Chondrocyte (in vitro differentiated cells): ENCODE measurements around the gene CDC42BPB. TPM values are rescaled to one million over a fixed set of nuclear protein-coding genes. Genes with fewer than 3 reads are reported as not detected.

Experiments
- DNase-seq: peaks from one replicate; pipeline ENCODE4 v3.0.0; 2021; ENCODE audit warnings: mixed read lengths, low spot score
- H3K27ac Mint-ChIP-seq: one replicate; pipeline ENCODE4 v1.8.0; 2021; ENCODE audit warnings: mild to moderate bottlenecking, moderate library complexity, mixed read lengths; ENCODE audit not compliant: unreplicated experiment
- H3K27me3 Mint-ChIP-seq: 2 replicates; pipeline ENCODE4 v1.8.0; 2021; ENCODE audit warnings: low read depth, mixed read lengths
- H3K36me3 Mint-ChIP-seq: 2 replicates; pipeline ENCODE4 v1.8.0; 2021; ENCODE audit warnings: low read depth, mixed read lengths
- H3K4me1 Mint-ChIP-seq: 2 replicates; pipeline ENCODE4 v1.8.0; 2021; ENCODE audit warnings: low read depth, mild to moderate bottlenecking, mixed read lengths
- H3K4me3 Mint-ChIP-seq: one replicate; pipeline ENCODE4 v1.8.0; 2021; ENCODE audit warnings: mild to moderate bottlenecking, moderate library complexity, mixed read lengths; ENCODE audit not compliant: unreplicated experiment
- H3K9me3 Mint-ChIP-seq: 2 replicates; pipeline ENCODE4 v1.8.0; 2021; ENCODE audit warnings: low read depth, mixed read lengths
- total RNA-seq: library from RNA; stranded (reverse); gene quantifications from 3 replicates; pipeline ENCODE4 v1.2.1, GENCODE V29; 2021
- TF ChIP-seq, protein P1 (sequence below): fragments of 200-600 bp; sonication (generic); IDR thresholded peaks from 2 replicates; pipeline ENCODE4 v1.5.0; 2021; ENCODE audit warnings: antibody characterized with exemption, mild to moderate bottlenecking, moderate library complexity

The CDC42BPB gene
- total RNA-seq, 1 donor from 2014 or later = 106 TPM

DNA sequence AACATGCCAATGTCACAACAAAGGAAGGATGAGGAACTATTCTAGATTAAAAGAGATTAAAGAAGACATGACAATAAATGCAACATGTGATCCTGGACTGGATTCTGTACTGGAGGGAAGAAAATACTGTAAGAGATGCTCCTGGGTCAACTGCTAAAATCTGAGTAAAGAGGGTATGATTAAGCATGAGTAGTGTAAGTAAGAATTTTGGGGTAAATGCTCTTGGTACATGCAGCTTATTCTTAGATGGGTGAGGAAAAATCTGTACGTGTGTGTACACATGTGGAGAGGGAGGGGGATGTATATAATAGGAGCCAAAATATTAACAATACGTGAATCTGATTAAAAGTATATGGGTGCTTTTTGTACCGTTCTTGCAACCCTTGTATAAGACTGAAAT lies 66.0 kb downstream of the CDC42BPB start:
- H3K27me3 Mint-ChIP-seq = no peaks in the 10 kb centered on the region
- H3K9me3 Mint-ChIP-seq = peaks cover 21% of the 10 kb centered on the region
- peak overlapping the region; percentile 50 for H3K27ac Mint-ChIP-seq
- H3K4me1 Mint-ChIP-seq = peaks cover 19% of the 10 kb centered on the region
- no peak overlapping the region for H3K4me3 Mint-ChIP-seq
- peaks cover 58% of the 10 kb centered on the region for H3K36me3 Mint-ChIP-seq
- TF ChIP-seq, protein P1, sequence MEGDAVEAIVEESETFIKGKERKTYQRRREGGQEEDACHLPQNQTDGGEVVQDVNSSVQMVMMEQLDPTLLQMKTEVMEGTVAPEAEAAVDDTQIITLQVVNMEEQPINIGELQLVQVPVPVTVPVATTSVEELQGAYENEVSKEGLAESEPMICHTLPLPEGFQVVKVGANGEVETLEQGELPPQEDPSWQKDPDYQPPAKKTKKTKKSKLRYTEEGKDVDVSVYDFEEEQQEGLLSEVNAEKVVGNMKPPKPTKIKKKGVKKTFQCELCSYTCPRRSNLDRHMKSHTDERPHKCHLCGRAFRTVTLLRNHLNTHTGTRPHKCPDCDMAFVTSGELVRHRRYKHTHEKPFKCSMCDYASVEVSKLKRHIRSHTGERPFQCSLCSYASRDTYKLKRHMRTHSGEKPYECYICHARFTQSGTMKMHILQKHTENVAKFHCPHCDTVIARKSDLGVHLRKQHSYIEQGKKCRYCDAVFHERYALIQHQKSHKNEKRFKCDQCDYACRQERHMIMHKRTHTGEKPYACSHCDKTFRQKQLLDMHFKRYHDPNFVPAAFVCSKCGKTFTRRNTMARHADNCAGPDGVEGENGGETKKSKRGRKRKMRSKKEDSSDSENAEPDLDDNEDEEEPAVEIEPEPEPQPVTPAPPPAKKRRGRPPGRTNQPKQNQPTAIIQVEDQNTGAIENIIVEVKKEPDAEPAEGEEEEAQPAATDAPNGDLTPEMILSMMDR = no peak
- DNase-seq = no peak

DNA sequence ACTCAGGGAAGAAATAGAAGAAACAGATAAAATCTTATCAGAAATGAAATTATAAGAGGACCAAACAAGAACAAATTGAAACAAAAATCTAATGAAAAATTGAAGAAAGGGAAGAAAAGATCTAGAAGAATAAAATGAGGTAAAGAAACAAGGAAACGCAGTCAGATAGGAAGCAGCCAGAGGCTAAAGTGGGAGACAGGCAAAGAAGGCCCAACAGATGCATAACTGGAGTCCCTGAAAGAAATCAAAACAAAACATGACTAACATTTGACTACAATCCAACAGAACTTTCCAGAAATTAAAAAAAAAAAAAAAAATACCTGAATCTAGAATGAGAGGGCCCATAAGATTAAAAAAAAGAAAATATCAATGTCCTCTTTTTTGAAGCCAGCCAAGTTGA lies 69.3 kb downstream of the CDC42BPB start:
- peak overlapping the region; percentile 41 for H3K27ac Mint-ChIP-seq
- H3K4me1 Mint-ChIP-seq = peaks cover 17% of the 10 kb centered on the region
- no peak for DNase-seq

DNA sequence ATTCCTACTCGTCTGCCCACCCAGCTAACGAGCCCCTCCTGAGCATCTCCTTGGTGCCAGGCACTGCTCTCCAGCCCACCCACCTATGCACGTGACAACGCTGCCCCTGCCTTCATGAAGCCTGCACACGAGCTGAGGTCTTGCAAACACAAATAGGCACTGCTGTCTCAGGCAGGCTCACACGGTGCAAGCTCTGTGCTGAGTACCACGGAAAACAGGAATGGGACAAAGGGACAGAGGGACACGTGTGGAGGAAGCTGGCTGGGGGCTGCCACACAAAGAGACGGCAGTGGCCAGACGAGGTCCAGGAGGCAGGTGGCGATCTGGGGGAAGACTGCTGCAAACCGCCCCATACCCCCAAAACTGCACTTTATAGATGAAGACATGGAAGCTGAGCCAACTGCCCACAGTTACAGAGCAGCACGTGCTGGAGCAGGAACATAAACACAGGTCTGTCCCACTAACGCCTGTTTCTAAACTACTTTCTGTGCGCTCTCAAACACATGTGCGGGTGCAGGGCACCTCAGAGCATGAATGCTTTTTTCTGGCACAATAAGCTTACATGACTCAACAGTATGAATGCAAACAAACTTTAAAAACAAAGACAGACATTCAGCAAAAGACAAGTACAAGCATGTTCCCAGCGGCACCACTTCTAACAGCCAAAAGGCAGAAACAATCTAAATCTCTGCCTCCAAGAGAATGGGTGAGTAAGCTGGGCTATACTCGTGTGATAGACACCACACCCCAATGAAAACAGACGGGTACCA lies 70.4 kb downstream of the CDC42BPB start:
- Mint-ChIP-seq H3K9me3 (peaks cover 21% of the 10 kb centered on the region), H3K4me1 (peaks cover 17% of the 10 kb centered on the region), H3K27me3 (no peaks in the 10 kb centered on the region), H3K4me3 (no peak overlapping the region), H3K27ac (peak overlapping the region; percentile 49), H3K36me3 (peaks cover 61% of the 10 kb centered on the region)
- TF ChIP-seq, protein P1 = no peak
- DNase-seq = no peak

More for the DNA sequence above, 69.3 kb downstream of the CDC42BPB start:
- TF ChIP-seq, protein P1 = no peak
- Mint-ChIP-seq H3K27me3 (no peaks in the 10 kb centered on the region), H3K9me3 (peaks cover 21% of the 10 kb centered on the region), H3K4me3 (no peak overlapping the region), H3K36me3 (peaks cover 61% of the 10 kb centered on the region)

DNA sequence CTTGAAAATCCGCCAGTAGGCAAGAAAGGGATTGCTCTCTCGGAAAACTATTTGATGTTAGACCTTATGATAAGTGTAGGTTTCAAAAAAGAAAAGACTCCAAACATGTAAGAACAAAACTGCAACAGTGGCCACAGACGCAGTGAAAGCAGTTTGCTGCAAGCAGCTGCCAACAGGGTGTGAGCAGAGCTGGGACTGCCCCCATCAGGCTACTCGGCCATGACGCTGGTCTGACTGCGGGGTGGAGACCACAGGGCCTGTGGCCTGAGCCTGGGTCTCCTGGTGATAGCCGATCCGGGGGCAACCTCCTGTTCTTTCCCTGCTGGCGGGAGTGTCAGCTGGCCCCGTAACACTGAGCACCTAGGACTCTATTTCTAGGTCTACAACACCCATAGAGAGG lies 71.7 kb downstream of the CDC42BPB start:
- peaks cover 21% of the 10 kb centered on the region for H3K9me3 Mint-ChIP-seq
- H3K36me3 Mint-ChIP-seq = peaks cover 63% of the 10 kb centered on the region
- no peak overlapping the region for H3K4me3 Mint-ChIP-seq
- no peak overlapping the region for H3K27ac Mint-ChIP-seq
- H3K4me1 Mint-ChIP-seq = peaks cover 17% of the 10 kb centered on the region
- no peaks in the 10 kb centered on the region for H3K27me3 Mint-ChIP-seq
- TF ChIP-seq, protein P1 = no peak
- no peak for DNase-seq

DNA sequence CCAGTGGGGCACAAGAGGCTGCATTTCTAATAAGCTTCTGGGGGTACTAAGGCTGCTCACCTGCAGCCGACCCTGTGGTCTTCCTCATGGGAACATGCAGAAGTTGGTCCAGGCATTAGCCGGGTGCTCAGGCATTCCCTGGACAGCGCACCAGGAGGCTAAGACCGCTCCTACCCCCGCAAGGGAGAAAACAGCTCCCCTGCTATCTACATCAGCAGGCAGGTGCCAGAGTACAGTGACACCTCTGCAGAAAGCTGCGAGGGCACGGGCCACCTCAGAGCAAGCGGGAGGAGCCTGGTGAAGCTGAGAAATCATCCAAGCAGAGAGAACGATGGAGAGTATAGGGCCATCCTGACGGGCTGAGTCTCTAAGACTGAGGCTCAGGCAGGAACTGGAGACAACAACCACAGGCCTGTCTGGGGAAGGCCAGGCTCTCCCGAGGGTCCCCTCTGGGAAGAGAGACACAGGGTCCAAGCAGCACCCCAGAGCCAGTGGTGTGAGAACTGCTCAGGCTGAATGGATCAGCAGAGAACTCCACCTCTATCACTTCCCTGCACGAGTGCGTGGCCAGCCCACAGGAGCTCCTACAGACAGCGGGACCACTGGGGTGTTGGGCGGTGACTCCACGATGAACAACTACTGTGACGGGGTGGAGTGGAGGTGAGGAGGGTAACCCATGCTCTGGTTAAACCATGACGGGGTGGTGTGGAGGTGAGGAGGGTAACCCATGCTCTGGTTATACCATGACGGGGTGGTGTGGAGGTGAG lies 72.8 kb downstream of the CDC42BPB start:
- Mint-ChIP-seq H3K9me3 (peaks cover 18% of the 10 kb centered on the region), H3K4me1 (peaks cover 17% of the 10 kb centered on the region), H3K27ac (no peak overlapping the region), H3K36me3 (peaks cover 59% of the 10 kb centered on the region), H3K4me3 (no peak overlapping the region), H3K27me3 (no peaks in the 10 kb centered on the region)
- TF ChIP-seq, protein P1 = no peak
- DNase-seq = no peak
